GF-D8 (cell line): ENCODE data around the gene CNTNAP5.
A peak's percentile ranks its signal among the peaks of the same experiment; 100 is the strongest.

Experiments
- DNase-seq: peaks from one replicate; lab custom pipeline; 2025; lab: John Stamatoyannopoulos, UW

CNTNAP5 gene

DNA sequence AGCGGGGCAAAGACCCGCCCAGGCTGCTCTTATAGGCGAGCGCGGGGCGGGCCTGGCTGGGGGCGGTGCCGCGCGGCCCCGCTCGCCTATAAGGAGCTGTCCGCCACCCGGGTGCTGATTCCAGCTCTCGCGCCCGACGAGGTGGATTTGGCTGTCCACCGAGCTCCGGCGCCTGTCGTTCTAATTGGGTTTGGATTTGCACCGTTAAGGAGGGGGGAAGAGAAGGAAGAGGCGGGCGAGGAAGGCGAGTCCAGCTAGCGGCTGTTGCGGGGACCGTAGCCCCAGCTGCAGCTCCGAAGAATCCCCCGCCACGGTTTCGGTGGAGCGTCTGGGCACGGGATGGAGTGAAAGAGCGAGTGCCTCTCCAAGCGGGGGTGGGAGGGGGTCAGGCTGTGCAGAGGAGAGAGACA lies at the start of gene CNTNAP5:
CNTNAP5 (plus strand) TSS at position 117 of the 410 bp plus-strand sequence. CDS start 364 bp downstream, outside the sequence.
- no peak for DNase-seq

DNA sequence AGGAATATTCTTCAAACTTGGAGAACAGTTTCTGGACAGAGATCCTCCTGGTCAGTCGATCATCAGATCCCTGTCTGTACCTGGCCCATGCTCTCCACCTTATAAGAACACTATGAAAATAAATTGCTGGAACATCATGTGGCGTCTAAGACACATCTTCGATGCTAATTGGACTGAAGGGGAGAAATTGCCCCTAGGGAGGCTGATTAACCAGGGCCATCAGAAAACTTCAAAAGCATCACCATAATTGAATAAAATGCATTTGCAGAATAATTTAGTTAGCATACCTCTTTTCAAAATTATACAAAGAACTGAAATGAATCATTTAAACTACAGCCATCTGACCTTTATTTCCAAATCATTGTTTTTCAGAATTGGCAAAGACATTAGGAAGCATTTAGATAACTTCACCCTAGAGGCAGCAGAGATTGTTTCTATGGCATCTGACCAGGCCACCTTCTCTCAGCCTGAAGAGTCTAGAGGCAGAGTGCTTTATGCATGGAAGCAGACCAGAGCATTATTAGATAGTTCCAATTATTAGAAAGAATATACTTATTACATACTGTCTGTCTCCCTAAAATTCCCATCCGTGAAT lies 48.9 kb upstream of the CNTNAP5 start:
- no peak for DNase-seq

DNA sequence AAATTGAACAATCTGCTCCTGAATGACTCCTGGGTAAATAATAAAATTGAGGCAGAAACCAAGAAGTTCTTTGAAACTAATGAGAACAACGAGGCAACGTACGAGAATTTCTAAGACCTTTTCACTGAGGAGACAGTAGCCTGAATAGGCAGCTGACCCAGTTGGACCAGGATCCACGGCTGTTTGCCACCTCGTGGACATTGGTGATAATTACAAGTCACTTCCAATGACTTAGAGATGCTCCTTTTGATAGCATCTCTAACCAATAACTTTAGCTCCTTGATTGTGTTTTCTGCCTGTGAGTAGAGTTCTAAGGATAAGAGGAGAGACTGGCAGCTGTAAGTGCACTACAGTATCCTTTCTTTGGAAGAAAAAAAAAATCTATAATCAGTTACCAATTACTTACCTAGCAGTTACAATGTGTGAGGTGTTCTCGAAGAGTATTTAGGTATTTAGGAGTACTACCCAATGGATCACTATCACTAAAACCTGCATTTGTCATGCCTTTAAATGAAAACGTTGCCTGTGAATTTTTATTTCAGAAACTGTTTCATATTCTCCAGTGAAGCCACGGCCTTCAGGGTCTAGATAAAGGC lies 31.3 kb upstream of the CNTNAP5 start:
- DNase-seq, result no peak

DNA sequence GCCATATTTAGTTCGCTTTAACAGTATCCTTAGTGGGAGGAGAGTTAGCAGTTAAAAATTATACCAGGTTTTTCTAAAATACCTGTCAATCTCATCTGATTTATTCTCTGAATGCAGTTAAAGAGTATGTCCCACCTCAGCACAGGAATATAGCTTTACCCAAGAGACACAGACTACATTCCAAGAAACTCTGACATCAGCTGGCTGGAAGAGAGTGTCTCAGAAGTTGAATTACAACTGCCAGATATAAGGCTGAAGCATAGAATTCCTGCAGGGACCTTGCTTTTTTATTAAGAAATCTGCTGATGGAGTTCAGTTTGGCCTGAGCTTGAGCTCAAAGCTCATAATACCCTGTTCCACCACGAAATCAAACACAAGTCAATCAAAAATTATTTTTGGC lies 25.4 kb upstream of the CNTNAP5 start:
- DNase-seq, result no peak

DNA sequence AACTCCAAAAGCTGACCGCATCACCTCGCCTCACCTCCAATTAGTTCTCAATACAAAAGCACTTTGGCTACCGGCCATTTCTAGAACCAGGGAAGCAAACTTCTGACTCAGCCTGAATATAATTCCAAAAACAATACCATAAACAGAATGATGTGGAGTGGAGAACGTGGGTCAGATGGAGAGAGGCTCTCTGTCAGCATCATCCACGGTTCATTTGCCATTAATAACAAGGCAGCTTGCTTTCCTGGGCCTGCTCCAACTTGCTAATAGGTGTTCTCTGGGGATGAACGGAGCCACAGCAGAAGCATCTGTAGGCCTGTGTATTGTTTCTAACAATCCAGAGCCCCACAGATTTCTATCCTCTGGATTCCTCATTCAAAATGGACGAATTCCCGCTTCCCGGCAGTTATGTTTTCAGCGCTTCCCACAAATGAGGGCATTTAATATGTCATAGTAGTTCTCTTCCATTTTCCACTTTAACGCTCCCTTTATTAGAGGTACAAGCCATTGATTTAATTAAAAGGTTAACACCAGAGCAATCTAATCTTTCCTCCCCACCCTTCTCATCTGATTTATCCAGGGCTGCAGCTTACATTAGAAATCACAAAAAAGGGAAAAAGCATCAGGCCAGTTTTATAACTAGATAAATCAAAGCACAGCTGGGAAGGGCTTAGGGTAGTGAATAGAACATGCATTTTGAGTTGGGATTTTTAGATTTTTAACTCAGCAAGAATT lies 23.2 kb upstream of the CNTNAP5 start:
- DNase-seq, result no peak

DNA sequence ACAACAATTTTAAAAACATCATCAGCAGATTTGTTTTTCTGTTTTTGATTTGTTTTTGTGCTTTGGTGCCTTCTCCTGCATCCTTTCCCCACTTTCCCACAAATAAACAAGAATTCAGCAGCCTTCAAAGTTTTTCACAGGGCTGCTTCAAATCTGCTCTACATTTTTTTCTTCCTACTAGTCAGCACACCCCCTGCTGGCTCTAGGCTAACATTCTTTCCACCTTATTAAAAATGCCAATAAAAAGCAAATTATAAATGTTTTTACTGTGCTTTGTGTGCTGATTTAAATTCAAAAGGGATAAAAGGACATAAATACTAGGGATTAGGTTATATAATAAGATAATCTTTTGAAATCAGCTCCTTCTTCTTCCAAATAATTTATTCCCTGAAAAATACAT lies 6.2 kb upstream of the CNTNAP5 start:
- DNase-seq, result no peak

DNA sequence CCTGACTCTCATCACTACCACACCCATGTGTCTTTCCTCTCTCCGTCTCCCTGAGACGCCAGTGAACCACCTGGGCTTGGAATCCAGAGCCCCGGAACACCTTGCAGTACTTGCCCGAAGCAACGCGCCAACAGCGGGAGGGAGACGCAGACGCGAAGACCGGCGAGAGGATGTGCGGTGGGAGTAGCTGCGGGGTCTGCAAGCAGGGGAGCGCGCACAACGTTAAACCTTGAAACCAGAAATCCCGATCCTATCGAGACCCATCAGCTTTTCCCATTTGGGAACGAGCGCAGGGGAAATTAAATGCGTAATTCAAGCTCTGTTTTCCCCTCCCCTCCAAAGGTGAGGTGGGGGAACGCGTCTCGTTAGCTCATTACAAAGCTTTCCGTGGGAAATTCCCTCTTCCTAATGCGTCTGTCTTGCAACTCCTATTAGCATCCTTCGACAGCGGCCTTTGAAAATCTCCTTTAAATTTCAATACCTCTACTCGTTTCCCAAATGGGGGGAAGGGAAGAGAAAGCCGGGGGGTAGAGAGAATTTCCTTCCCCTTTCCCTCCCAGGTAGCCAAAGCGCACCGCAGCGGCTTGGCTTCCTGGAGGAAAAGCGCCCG lies 421 bp upstream of the CNTNAP5 start:
- no peak for DNase-seq

DNA sequence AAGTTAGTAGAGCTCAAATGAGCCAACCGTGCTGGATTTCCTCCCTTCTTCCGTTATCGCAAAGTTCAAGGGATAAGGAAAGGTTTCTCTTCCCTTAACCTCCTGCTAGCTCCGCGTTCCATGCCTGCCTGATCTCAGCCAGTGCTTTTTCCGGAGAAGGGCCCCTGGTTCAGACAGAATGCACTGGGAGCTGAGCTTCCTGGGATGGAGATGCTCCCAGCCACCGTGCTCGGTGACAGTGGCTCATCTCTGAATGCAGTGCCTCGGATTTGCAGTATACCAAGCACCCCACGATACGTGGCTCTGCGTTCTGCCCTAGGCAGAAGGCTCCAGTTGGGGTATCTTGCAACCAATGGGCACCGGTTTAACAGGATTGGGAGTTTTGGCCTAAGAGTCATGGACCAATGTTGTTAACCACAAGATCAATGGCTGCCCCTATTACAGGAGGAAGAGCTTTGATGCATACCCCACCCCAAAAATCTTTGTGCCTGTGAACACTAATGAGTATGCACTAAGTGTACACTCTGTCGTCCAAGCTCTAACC lies 876 bp downstream of the CNTNAP5 start:
- DNase-seq, result no peak

DNA sequence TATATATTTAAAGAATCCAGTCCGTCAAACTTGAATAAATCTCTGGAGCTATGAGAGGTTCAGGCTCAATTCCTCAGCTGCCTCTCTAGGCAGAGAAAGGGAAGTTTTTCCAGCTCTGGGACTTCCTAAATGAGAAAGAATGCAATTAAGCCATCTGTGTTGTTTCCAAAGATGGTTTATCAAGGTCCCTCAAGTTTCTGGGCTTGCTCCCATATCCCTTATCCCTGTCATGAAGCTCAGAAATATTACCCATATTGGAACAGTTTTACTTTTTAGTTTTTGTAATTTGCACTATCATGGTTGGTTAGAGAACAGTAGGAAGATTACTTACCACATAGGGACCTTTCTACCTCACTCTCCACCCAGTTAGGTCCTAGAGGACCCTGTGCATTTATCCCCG lies 1.4 kb downstream of the CNTNAP5 start:
- no peak for DNase-seq

DNA sequence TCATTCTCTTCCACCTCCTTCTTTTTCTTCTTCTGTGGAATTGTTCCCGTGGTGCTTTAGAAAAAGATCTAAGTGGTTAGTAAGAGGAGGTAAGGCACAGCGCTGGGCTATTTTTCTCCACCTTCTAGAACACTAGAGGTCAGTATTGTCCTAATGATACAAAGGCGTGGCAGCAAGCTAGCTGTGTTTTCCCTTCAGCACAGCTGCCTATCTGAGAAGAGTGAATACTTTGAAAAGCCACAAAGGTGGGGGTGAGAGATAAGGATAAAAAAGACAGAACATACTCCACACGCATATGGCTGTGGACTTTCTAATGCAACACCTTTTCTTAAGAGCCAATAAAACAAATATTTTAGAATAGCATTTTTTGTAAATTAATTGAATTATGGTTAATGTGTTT lies 2.1 kb downstream of the CNTNAP5 start:
- peak; percentile 6 for DNase-seq

DNA sequence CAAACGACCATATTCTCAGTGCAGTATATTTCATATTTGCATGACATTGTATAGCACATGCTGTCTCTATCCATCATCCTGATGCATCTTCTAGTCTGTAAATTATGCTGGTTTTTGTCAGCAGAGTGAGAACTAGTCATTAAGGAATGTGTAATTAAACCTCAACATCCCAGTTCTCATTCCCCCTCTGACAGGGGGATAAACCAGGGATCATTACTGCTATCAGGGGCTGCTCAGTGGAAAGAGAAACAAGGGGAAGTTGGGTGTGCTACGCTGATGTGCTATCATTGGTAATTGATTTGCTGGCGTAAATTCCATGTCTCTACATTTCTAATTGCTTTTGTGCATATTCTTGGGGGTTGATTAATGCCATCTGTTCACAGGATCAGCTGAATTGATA lies 7.7 kb downstream of the CNTNAP5 start:
- no peak for DNase-seq

DNA sequence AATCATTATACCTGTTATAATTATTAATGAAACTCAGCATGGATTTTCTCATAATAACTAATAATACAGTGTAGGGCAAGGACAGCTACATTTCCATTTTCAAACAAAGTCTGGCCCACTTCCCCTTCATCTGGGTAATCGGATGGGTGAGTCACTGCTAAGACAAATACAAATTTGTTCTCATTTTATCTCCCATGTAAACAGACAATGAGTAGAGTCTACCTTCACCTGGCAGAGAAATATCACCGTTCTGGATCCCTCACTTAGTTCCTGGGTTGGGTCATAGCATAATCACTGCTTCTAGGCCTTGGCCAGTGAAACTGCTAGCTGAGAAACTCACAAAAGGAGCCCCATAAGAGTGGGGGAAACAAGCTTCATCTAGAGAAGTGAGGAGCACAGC lies 9.2 kb downstream of the CNTNAP5 start:
- DNase-seq, result no peak

DNA sequence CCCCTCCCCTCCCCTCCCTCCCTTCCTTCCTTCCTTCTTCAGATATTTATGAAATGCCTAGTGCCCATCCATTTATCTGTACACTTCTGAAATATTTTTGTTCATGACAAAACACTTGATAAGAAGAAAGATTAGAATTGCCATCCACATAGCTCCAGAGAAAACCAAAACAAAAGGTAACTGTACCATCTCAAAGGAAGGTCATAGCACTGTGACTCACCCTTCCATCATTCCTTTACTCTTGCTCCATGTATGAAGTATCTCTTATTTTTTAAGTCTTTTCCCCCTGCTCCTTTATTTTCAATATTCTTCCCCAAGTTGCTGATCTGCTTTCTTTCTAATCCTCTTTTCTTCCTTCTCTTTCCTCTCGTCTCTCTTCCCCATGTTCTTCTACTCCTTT lies 9.9 kb downstream of the CNTNAP5 start:
- no peak for DNase-seq

DNA sequence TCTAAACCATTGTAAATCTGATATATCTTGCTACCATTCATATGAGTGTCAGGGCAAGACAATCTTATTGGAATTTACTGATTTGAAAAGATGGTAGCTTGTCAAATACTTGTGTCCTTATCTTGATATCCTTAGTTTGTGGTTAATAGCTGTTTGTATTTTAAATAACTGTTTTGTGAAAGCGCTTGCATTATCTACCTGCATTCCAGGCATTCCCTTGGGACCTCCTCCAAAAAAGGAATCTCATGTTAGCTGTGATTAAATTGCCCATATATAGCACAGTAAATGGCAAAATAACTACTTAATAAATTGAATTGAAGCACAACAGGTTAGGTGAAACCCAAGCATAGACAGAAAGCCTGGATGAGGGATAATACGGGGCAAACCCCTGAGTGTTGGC lies 13.9 kb downstream of the CNTNAP5 start:
- no peak for DNase-seq

DNA sequence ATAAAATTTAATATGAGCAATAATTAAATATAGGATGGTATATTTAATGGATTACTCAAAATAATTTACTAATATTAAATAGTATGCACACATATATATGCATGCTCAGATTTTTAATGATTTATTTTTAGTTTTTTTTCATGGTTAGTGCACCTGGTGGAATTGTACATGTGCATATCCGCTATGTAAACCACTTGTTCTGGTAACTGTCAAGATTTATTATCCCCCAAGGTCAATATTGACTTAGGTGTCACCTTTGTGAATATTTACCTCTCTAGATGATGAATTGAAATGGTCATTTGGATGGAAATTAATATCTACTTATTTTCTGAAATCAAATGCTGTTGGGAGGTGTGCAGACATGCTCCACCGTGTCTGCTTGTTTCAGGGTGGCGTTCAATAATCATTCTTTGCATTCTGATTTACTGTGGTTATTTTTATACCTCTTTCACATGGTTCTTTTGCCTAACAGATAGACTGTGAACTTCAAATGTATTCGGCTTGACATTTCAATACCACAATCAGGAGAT lies 14.7 kb downstream of the CNTNAP5 start:
- DNase-seq, result no peak

DNA sequence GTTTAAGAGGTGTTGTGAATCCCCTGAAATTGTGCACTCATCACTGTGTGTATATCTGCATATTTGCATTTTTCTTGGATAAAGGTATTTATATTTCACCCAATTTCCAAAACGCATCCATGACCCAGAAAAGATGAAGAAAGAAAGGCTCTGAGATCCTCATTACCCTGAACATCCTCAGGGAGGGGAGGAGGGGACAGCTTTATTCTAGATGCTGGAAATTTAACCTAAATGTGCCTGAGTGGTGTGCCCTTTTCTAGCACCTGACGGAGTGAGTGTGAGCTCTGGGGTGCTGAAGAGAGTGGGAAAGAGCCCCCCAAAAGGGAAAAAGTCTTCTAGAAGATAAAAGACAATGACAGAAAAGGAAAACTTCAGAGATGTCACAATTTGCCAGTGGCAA lies 20.8 kb downstream of the CNTNAP5 start:
- DNase-seq, result no peak

DNA sequence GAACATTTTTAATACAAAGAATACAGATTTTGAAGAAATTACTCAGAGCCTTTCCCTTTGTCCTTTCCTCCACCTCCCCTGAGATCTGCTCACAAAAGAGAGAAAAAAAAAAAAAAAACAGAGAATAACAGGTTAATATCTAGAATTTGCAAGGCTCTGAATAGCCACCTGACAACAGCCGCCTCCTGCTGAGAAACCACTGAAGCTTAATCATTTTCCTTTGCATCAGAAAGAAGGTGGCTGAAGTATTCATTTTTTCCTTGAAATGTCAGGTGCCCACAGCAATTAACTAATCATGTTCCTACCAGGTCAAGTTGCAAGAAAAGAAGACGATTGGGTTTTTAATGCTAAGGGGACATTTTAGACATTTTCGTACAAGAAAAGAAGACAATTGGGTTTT lies 21.2 kb downstream of the CNTNAP5 start:
- no peak for DNase-seq

DNA sequence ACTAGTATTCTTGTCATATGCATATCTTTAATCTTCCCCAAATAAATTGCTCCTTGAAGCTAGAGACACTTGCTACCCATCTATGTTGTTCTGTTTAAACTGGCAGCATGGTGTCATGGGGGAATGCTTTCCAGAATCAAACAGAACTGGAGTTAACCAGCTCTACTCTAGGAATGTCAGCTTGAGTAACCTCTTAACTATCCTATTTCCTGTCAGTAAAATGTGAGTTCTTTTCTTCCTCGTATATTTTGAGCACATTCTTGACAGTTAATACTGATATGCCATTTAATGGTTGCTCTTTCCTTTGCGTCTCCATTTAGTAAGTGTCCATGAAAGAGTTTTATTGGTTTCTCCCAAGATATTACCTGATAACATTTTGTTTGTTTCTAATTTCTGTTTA lies 23.0 kb downstream of the CNTNAP5 start:
- no peak for DNase-seq

DNA sequence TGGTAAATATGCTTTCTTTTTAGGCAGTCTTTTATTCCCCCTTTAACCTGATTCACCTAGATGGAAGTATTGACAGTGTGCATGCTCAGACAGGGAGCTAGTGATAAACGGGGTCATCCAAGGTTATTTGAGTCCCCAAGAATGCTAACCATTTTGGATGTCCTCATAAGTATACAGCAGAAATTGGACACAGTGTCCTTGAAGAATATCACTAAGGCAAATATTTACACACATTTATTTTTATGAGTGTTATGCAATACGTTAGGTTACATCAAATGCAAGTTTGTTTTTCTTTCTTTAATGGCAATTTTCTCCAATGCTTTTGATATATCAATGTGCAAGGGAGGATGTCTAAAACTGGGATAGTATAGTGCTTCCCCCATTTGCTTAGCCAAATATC lies 23.6 kb downstream of the CNTNAP5 start:
- no peak for DNase-seq

DNA sequence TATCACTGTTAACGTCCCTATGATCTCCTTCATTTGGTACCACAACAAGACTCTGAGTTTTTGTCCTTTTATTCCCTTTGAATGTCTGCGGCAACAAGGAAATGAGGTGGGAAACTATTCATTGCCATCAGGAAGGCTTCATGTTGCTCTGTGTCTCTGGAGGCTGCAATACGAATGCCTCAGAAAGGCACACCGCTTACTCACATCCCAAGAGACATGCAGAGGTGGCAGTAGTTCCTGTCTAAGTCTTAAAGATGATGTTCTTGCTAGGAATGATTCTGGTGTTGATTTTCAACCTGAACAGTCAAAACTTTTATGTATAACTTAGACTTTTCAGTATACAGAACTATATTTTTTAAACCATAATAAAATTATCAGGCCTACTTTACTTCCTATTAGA lies 24.0 kb downstream of the CNTNAP5 start:
- DNase-seq, result no peak

DNA sequence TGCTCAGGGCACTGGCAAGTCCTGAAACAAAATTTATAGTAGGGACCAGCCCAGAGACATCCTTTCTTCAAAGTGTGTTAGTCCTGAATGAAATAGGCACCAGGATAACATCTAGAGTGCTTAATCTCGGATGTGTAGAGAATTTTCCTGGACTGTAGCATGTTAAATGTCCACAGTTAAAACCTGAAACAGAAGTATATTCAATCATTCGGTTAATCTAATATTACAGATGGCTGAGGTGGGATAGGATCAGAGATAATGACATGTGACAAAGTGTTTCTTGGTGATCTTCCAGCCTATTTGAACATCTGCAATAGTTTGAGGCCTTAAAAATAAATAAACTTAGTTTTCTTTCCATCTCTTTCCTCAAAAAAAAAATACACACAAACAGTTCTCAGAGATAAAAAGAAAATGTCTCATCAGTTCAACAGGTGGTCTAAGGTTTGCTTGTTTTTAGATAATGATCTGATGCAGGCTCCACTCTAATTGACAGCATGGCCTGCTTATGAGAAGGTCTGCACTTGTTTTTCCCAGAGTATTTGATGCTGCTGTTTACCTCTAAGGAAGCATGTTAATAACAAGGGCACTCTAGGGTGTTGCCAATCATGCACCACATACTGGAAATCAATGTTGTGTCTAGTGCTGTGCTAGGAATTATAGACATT lies 25.9 kb downstream of the CNTNAP5 start:
- DNase-seq, result no peak

DNA sequence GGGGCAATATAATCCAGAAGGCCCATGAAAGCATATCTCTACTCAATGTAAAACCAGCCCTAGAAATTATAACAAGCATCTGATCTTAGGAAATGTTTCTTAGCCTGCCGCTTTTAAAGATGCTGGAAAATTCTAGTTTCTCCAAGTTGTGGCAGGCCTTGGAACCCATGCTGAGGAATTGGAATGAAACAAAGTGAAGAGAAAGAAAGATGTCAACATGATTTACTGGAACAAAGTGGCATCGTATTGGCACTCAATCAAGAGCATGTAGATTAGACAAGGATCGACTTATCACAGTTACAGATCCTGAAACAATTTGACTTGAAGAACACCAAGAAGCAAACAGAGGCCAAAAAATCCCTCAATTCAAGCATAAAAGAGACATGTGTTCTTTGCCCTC lies 28.7 kb downstream of the CNTNAP5 start:
- no peak for DNase-seq
